Gastrocnemius medialis (tissue), 4 donors: ENCODE data around the gene ANKRD31. TPM values are rescaled to one million over a fixed set of nuclear protein-coding genes. Genes with fewer than 3 reads are reported as not detected.

Source experiments
- ATAC-seq, 2 donors: fragments of 150-250 bp; one replicate each; pipeline ENCODE4 v1.9.1; 2016
- DNase-seq, 2 donors: peaks; one replicate each; pipeline ENCODE4 v3.0.0-alpha.2; 2019
- H3K27ac ChIP-seq, 4 donors: fragments of 200-600 bp; sonication (generic); 1 replicate in 1 of 4; 2 replicates in 3 of 4; pipeline ENCODE4 v1.5.1; 2016 to 2018; ENCODE audit warnings: mild to moderate bottlenecking in 2 of 4, moderate library complexity in 1 of 4
- H3K27me3 ChIP-seq, 3 donors: fragments of 200-600 bp; sonication (generic) in 2 of 3; 1 replicate in 1 of 3; 2 replicates in 2 of 3; pipeline versions ENCODE4 v1.5.1 to v1.6.0; 2016 to 2019; ENCODE audit warnings: mild to moderate bottlenecking in 1 of 3, moderate library complexity in 1 of 3
- H3K36me3 ChIP-seq, 2 donors: fragments of 200-600 bp; sonication (generic) in 1 of 2; one replicate each; pipeline ENCODE4 v1.5.1; 2017 to 2018
- H3K4me1 ChIP-seq, 2 donors: fragments of 200-600 bp; sonication (generic) in 1 of 2; one replicate each; pipeline ENCODE4 v1.5.1; 2016 to 2017; ENCODE audit warnings: mild to moderate bottlenecking in 2 of 2
- H3K4me3 ChIP-seq, 4 donors: fragments of 200-600 bp; sonication (generic) in 3 of 4; 1 replicate in 1 of 4; 2 replicates in 3 of 4; pipeline ENCODE4 v1.5.1; 2016 to 2019; ENCODE audit warnings: mild to moderate bottlenecking in 2 of 4
- H3K9me3 ChIP-seq, 3 donors: fragments of 200-600 bp; sonication (generic) in 2 of 3; 1 replicate in 1 of 3; 2 replicates in 2 of 3; pipeline ENCODE4 v1.5.1; 2016 to 2019
- POLR2A ChIP-seq, 2 donors: fragments of 450-650 bp; IDR thresholded peaks; one replicate each; pipeline ENCODE4 v1.6.1; 2017; ENCODE audit warnings: antibody characterized with exemption in 2 of 2, mild to moderate bottlenecking in 2 of 2, moderate library complexity in 2 of 2
- in situ Hi-C, 4 donors: fragments of 200-750 bp; cut with MboI; loops; one replicate each; pipeline versions ENCODE4 v1.15.0 to v1.8.0; 2017; ENCODE audit warnings: low sequenced_read_pairs in 4 of 4
- intact Hi-C: fragments of 100-400 bp; cut with DNase I; formaldehyde crosslinking; loops from one replicate; pipeline ENCODE4 v1.15.1; 2023; ENCODE audit warnings: low total_unique reads
- total RNA-seq, 4 donors: library from RNA; depleted of rRNA; stranded (reverse); fragments of >200 nt; gene quantifications; one replicate each; pipeline versions ENCODE4 v1.1.0 to v1.2.3, GENCODE V29; 2016
- TF ChIP-seq, protein P1 (sequence below), 5 experiments: fragments of 450-650 bp in 3 of 5; fragments of 200-600 bp in 2 of 5; sonication (generic) in 2 of 5; IDR thresholded peaks in 4 of 5; conservative IDR thresholded peaks in 1 of 5; 1 replicate in 4 of 5; 2 replicates in 1 of 5; pipeline ENCODE4 v1.5.1; 2016 to 2019; ENCODE audit warnings: antibody characterized with exemption in 5 of 5, mild to moderate bottlenecking in 3 of 5, moderate library complexity in 3 of 5

Gene ANKRD31
- total RNA-seq, 4 donors from 2014 or later, result 0.03 TPM; not detected in 3

DNA sequence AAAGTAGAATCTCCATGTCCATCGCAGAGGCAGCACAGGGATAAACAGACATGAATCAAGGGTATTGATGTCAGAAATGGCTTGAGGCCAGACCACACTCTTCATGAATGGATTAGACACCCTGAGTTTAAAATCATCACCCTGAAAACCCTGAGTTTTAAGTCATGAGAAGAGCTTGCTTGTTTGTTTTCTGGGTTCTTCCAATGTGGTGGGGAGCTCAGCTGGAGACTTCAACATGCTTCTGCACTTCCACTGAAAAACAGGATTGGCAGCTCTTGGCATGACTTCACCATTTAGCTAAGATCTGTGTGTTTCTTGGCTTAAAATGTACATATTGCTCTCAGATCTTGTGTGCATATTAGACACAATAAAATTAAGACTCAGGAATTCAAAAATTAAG is 194.2 kb downstream of the ANKRD31 start:
- Histone ChIP-seq H3K27ac (no peak overlapping the region), H3K27me3 (no peaks in the 10 kb centered on the region), H3K4me1 (no peaks in the 10 kb centered on the region), H3K9me3 (no peaks in the 10 kb centered on the region), H3K36me3 (peaks cover 0 to 12% of the 10 kb centered on the region in 2 donors), H3K4me3 (no peak overlapping the region)
- no peak for TF ChIP-seq POLR2A (IDR thresholded peaks at IDR 0.05)
- TF ChIP-seq, protein P1, sequence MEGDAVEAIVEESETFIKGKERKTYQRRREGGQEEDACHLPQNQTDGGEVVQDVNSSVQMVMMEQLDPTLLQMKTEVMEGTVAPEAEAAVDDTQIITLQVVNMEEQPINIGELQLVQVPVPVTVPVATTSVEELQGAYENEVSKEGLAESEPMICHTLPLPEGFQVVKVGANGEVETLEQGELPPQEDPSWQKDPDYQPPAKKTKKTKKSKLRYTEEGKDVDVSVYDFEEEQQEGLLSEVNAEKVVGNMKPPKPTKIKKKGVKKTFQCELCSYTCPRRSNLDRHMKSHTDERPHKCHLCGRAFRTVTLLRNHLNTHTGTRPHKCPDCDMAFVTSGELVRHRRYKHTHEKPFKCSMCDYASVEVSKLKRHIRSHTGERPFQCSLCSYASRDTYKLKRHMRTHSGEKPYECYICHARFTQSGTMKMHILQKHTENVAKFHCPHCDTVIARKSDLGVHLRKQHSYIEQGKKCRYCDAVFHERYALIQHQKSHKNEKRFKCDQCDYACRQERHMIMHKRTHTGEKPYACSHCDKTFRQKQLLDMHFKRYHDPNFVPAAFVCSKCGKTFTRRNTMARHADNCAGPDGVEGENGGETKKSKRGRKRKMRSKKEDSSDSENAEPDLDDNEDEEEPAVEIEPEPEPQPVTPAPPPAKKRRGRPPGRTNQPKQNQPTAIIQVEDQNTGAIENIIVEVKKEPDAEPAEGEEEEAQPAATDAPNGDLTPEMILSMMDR (IDR thresholded peaks at IDR 0.05 in 4 of 5, conservative IDR thresholded peaks at IDR 0.05 in 1 of 5), result no peak
- in situ Hi-C loops (no loop called here), intact Hi-C loops (no loop called here)
- DNase-seq (no peak), ATAC-seq (no peak)

DNA sequence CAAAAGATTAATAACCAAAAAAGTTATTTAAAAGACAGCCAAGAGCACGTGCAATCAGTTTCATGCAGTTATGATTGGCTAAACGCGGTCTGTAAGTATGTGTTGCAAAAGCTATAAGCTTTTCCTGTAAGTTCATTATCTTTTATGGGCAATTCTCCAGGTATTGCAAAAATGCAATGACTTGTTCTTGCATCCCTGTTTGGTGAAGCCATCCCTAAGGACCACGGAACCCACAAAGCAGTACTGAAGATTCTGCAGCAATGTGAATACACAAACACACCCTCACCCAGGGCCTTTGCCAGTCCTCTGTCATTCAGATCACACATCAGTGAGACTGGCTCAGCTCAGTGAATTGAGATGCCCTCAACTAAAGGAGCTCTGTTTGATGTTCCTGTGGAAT is 195.7 kb downstream of the ANKRD31 start:
- peaks cover 0 to 6% of the 10 kb centered on the region in 2 donors for H3K36me3 ChIP-seq
- no peaks in the 10 kb centered on the region for H3K27me3 ChIP-seq
- ATAC-seq, result no peak
- DNase-seq, result no peak
- no peak overlapping the region for H3K4me3 ChIP-seq
- H3K4me1 ChIP-seq, result no peaks in the 10 kb centered on the region
- no peak for TF ChIP-seq POLR2A (IDR thresholded peaks at IDR 0.05)
- TF ChIP-seq, protein P1 (IDR thresholded peaks at IDR 0.05 in 4 of 5, conservative IDR thresholded peaks at IDR 0.05 in 1 of 5), result no peak
- H3K9me3 ChIP-seq, result no peaks in the 10 kb centered on the region
- in situ Hi-C loops, result no loop called here
- intact Hi-C loops, result no loop called here
- H3K27ac ChIP-seq, result no peak overlapping the region

DNA sequence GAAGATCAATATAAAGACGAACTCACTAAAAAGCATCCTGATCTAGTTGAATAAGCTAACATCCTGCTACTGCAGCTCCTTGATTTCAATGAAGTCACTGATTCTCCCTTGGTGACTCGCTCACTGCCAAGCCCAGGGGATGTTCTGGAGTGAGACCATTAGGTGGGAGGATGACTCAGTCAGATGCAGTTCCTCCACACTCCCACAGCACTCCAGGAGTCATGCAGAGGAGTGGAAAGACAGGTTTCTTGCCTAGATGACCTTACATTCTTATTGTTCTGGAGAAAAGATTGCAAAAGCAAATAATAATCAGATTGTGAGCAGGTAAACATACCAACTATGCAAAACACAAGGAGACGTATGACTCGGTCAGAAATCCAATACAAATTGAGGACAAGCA is 199.6 kb downstream of the ANKRD31 start:
- intact Hi-C loops, result no loop called here
- in situ Hi-C loops, result no loop called here
- TF ChIP-seq, protein P1 (IDR thresholded peaks at IDR 0.05 in 4 of 5, conservative IDR thresholded peaks at IDR 0.05 in 1 of 5), result no peak
- TF ChIP-seq POLR2A (IDR thresholded peaks at IDR 0.05), result no peak
- H3K36me3 ChIP-seq, result no peaks in the 10 kb centered on the region
- H3K4me1 ChIP-seq, result no peaks in the 10 kb centered on the region
- no peaks in the 10 kb centered on the region for H3K9me3 ChIP-seq
- no peak for ATAC-seq
- no peak overlapping the region for H3K4me3 ChIP-seq
- DNase-seq, result no peak
- H3K27me3 ChIP-seq, result no peaks in the 10 kb centered on the region
- no peak overlapping the region for H3K27ac ChIP-seq

DNA sequence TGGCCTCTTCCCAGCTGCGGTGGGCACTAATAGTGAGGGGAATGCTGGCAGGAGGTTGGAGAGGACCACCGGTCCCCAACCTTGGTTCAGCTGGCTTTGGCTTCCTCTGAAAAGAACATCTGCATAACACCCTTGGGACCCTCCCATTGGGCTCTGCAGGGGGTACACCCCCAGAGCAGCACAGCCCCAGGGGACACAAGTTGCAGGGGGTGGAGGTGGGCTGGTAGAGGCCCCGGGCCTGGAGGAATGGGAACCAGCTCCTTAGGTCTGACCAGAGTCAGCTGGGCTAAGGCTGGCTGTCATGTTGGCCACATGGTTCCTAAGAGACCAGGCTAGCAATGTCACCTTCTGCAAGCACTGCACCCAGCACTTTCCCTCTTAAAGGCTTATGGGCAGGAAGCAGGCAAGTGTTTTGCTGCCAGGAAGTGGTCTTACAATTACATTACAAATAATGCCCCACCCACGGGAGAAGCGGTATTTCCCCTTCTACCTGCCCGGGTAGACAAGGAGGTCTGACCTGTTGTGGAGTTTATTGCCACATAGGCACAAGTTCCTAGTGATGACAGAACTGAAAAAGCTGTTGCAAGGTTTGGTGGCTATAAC is 202.4 kb downstream of the ANKRD31 start:
- ATAC-seq, result no peak
- no peak for DNase-seq
- TF ChIP-seq, protein P1 (IDR thresholded peaks at IDR 0.05 in 4 of 5, conservative IDR thresholded peaks at IDR 0.05 in 1 of 5), result no peak
- no peak for TF ChIP-seq POLR2A (IDR thresholded peaks at IDR 0.05)
- H3K36me3 ChIP-seq, result no peaks in the 10 kb centered on the region
- in situ Hi-C loops, result no loop called here
- H3K27ac ChIP-seq, result no peak overlapping the region
- H3K9me3 ChIP-seq, result no peaks in the 10 kb centered on the region
- no peak overlapping the region for H3K4me3 ChIP-seq
- intact Hi-C loops, result no loop called here
- H3K27me3 ChIP-seq, result no peaks in the 10 kb centered on the region
- no peaks in the 10 kb centered on the region for H3K4me1 ChIP-seq

DNA sequence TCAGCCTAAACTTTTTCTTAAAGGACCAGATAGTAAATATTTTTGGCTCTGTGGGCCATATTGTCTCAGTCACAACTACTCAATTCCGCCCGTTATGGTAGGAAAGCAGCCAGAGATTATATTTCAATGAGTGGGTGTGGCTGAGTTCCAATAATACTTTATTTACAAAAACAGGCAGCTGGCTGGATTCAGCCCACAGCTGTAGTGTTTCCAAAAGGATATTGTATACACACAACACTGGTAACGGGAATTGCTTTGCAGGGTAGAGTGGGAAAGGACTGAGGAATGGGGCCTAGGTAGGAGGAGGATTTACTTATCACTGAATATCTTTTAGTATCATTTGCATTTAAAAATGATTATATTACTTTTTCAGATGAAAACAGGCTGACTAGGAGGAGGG is 205.3 kb downstream of the ANKRD31 start:
- DNase-seq, result no peak
- intact Hi-C loops (no loop called here), in situ Hi-C loops (no loop called here)
- no peaks in the 10 kb centered on the region for H3K27me3 ChIP-seq
- H3K9me3 ChIP-seq, result no peaks in the 10 kb centered on the region
- H3K27ac ChIP-seq, result no peak overlapping the region
- no peaks in the 10 kb centered on the region for H3K4me1 ChIP-seq
- no peak for ATAC-seq
- H3K4me3 ChIP-seq, result no peak overlapping the region
- TF ChIP-seq, protein P1 (IDR thresholded peaks at IDR 0.05 in 4 of 5, conservative IDR thresholded peaks at IDR 0.05 in 1 of 5), result no peak
- no peaks in the 10 kb centered on the region for H3K36me3 ChIP-seq
